Stimulated activated effector memory CD8-positive, alpha-beta T cell treated with anti-CD3 and anti-CD28 coated beads, Interleukin-12 subunit alpha, Interleukin-12 subunit beta, amount 100 ng/mL, for 72 hours (primary cell): ENCODE measurements around the gene DVL2.
A peak's percentile ranks its signal among the peaks of the same experiment; 100 is the strongest.
"Not testable (repeated sequence)": the region's sequence is repeated elsewhere in the genome, so short reads cannot be mapped to it uniquely, and the experiment has no call there.

Source experiments
- ATAC-seq: fragments of 150-1000 bp; cut with Tn5 transposase; 2 replicates; pipeline ENCODE4 v1.10.0; 2021
- DNase-seq, 2 donors: peaks; one replicate each; pipeline ENCODE4 v3.0.0; 2021 to 2022; ENCODE audit warnings: low spot score in 2 of 2
- H3K27ac Mint-ChIP-seq: one replicate; pipeline ENCODE4 v1.8.0; 2022; ENCODE audit warnings: mild to moderate bottlenecking, mixed read lengths
- H3K36me3 Mint-ChIP-seq: one replicate; pipeline ENCODE4 v1.8.0; 2022; ENCODE audit warnings: mild to moderate bottlenecking, mixed read lengths
- H3K4me1 Mint-ChIP-seq: one replicate; pipeline ENCODE4 v1.8.0; 2022; ENCODE audit warnings: mixed read lengths
- H3K4me3 Mint-ChIP-seq: one replicate; pipeline ENCODE4 v1.8.0; 2022; ENCODE audit warnings: mild to moderate bottlenecking, mixed read lengths
- H3K9me3 Mint-ChIP-seq: one replicate; pipeline ENCODE4 v1.8.0; 2022; ENCODE audit warnings: mixed read lengths

DVL2 gene

DNA sequence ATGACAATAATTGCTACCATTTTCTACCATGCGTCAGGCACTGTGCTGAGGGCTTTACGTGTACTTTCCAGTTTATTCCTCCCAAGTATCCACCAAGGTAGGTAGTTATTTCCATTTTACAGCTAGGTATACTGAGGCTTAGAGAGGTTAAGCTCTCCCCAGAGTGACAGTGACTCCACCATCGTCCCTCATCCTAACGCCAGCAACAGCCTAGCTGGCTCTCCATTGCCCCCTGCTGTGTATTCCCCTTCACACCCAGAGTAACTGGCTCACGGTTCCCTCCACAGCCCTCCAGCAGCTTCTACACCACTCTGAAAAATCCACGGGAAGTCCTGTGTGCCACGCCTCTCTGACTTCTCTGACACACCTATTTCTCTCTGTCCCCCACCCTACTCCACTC is 48.1 kb downstream of the DVL2 start:
- Mint-ChIP-seq H3K36me3 (no peaks in the 10 kb centered on the region), H3K9me3 (no peaks in the 10 kb centered on the region), H3K4me3 (no peak overlapping the region), H3K27ac (peak overlapping the region; percentile 15), H3K4me1 (peaks cover 6% of the 10 kb centered on the region)
- ATAC-seq (peak; percentile 50), DNase-seq (no peak)

DNA sequence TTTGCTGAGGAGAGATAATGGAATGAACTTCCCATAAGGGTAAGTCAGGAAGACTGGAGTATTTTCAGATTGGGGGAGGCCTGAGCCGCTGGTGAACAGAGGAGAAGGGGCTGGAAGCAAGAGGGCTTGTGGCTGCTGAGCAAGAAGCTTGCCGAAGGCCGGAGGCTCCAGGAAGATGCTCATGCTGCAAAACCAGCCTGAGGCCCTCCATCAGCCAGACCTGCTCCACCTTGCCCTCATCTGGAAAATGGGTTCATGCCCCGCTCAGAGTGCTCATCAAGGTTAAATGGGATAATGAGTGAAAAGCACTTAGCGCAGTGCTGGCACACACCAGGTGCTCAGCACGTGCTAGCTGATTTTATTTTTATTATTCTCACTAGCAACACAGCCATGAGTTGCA is 49.7 kb downstream of the DVL2 start:
- DNase-seq, result no peak
- ATAC-seq, result no peak
- Mint-ChIP-seq H3K36me3 (no peaks in the 10 kb centered on the region), H3K4me1 (peaks cover 6% of the 10 kb centered on the region), H3K9me3 (no peaks in the 10 kb centered on the region), H3K27ac (no peak overlapping the region), H3K4me3 (no peak overlapping the region)

DNA sequence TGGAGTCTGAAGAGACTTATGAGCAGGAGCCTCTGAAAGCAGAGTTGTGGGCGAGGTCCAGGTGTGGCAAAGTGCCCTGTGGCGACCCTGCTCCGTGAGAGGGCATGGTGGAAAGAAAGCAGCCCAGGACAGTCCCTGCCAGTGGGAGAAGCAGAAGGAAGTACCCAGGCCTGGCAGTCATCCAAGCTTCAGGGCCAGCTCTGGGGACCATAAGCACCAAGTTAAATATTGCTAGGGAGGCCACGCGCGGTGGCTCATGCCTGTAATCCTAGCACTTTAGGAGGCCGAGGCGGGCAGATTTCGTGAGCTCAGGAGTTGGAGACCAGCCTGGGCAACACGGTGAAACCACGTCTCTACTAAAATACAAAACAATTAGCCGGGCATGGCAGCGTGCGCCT is 50.2 kb downstream of the DVL2 start:
- H3K4me1 Mint-ChIP-seq, result peaks cover 6% of the 10 kb centered on the region
- DNase-seq (no peak), ATAC-seq (no peak)
- no peaks in the 10 kb centered on the region for H3K9me3 Mint-ChIP-seq
- H3K4me3 Mint-ChIP-seq, result no peak overlapping the region
- H3K27ac Mint-ChIP-seq, result peak overlapping the region; percentile 27
- no peaks in the 10 kb centered on the region for H3K36me3 Mint-ChIP-seq

DNA sequence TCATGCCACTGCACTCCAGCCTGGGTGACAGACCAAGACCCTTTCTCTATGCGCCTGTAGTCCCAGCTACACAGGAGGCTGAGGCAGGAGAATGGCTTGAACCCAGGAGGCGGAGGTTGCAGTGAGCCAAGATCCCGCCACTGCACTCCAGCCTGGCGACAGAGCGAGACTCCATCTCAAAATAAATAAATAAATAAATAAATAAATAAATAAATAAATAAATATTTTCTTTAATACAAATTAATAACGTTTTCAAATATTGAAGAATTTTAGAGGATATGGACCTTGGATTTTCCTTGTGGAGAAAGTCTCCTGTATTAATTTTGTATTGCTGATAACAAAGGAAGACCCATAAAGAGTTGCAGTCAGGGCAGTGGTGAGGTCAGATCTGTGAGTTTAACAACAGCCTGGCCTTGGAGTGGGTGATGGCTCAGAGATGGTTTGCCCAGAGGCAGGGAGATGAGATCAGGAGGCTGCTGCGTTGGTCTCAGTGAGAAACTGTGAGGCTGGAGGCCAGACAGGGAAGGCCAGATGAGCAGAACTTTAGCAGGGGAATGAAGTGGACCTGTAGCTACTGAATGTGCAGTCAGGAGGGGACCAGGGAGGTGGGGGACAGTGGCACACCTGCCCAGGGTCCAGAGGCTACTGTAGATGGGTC is 50.8 kb downstream of the DVL2 start:
- no peak for ATAC-seq
- H3K4me1 Mint-ChIP-seq, result peaks cover 6% of the 10 kb centered on the region
- H3K4me3 Mint-ChIP-seq, result no peak overlapping the region
- no peak for DNase-seq
- peak overlapping the region; percentile 27 for H3K27ac Mint-ChIP-seq
- H3K36me3 Mint-ChIP-seq, result no peaks in the 10 kb centered on the region
- H3K9me3 Mint-ChIP-seq, result no peaks in the 10 kb centered on the region

DNA sequence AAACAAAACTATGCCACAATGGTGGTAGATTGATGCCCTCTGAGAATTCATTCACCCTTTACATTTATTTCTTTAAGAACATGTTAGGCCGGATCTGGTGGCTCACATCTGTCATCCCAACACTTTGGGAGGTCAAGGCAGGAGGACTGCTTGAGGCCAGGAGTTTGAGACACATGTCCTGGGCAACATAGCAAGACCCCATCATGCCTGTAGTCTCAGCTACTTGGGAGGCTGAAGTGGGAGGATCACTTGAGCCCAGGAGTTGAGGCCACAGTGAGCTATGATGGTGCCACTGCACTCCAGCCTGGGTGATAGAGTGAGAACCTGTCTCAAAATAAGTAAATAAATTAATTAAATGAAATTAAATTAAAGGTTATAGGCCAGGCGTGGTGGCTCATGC is 52.2 kb downstream of the DVL2 start:
- H3K36me3 Mint-ChIP-seq, H3K4me3 Mint-ChIP-seq, DNase-seq, H3K27ac Mint-ChIP-seq, ATAC-seq, H3K9me3 Mint-ChIP-seq: not testable (repeated sequence)
- peaks cover 15% of the 10 kb centered on the region for H3K4me1 Mint-ChIP-seq

GRCh38 chr17:7179317-7180254 is 54.7 kb downstream of the DVL2 start, which contains the start of gene ASGR1:
Gene ASGR1, minus strand, starts transcription at chr17:7179370. Its CDS starts 807 bp downstream, at chr17:7178563.
- DNase-seq, result no peak
- no peak within 1 kb of the TSS for H3K27ac Mint-ChIP-seq
- H3K36me3 Mint-ChIP-seq, result no peaks in the 10 kb centered on the region
- ATAC-seq, result no peak
- H3K4me3 Mint-ChIP-seq, result peak within 1 kb of the TSS; percentile 67
- H3K9me3 Mint-ChIP-seq, result no peaks in the 10 kb centered on the region
- peaks cover 9% of the 10 kb centered on the region for H3K4me1 Mint-ChIP-seq

- Mint-ChIP-seq H3K4me3 (no peak overlapping the region), H3K36me3 (no peaks in the 10 kb centered on the region)
- no peak for ATAC-seq
These were observed 55.4 kb downstream of the DVL2 start for GRCh38 chr17:7178973-7179316.

GRCh38 chr17:7177954-7178477 is 56.3 kb downstream of the DVL2 start:
- peaks cover 9% of the 10 kb centered on the region for H3K4me1 Mint-ChIP-seq
- no peaks in the 10 kb centered on the region for H3K9me3 Mint-ChIP-seq
- DNase-seq (no peak), ATAC-seq (no peak)
- H3K36me3 Mint-ChIP-seq, result no peaks in the 10 kb centered on the region
- H3K27ac Mint-ChIP-seq, result no peak overlapping the region
- H3K4me3 Mint-ChIP-seq, result peak overlapping the region; percentile 67

More at GRCh38 chr17:7178973-7179316, 55.4 kb downstream of the DVL2 start:
- Mint-ChIP-seq H3K27ac (no peak overlapping the region), H3K4me1 (peaks cover 9% of the 10 kb centered on the region), H3K9me3 (no peaks in the 10 kb centered on the region)
- DNase-seq, result no peak

- no peak overlapping the region for H3K27ac Mint-ChIP-seq
- peak overlapping the region; percentile 67 for H3K4me3 Mint-ChIP-seq
- no peaks in the 10 kb centered on the region for H3K9me3 Mint-ChIP-seq
- DNase-seq, result peak; percentile 58 to 78
- ATAC-seq, result peak; percentile 75
- H3K36me3 Mint-ChIP-seq, result no peaks in the 10 kb centered on the region
- peaks cover 9% of the 10 kb centered on the region for H3K4me1 Mint-ChIP-seq
These were observed 56.9 kb downstream of the DVL2 start for GRCh38 chr17:7177191-7177953.

- DNase-seq (no peak), ATAC-seq (no peak)
- no peak overlapping the region for H3K4me3 Mint-ChIP-seq
- no peaks in the 10 kb centered on the region for H3K36me3 Mint-ChIP-seq
- no peak overlapping the region for H3K27ac Mint-ChIP-seq
- no peaks in the 10 kb centered on the region for H3K9me3 Mint-ChIP-seq
- H3K4me1 Mint-ChIP-seq, result peaks cover 9% of the 10 kb centered on the region
These were observed 57.5 kb downstream of the DVL2 start for GRCh38 chr17:7176841-7177190.

DNA sequence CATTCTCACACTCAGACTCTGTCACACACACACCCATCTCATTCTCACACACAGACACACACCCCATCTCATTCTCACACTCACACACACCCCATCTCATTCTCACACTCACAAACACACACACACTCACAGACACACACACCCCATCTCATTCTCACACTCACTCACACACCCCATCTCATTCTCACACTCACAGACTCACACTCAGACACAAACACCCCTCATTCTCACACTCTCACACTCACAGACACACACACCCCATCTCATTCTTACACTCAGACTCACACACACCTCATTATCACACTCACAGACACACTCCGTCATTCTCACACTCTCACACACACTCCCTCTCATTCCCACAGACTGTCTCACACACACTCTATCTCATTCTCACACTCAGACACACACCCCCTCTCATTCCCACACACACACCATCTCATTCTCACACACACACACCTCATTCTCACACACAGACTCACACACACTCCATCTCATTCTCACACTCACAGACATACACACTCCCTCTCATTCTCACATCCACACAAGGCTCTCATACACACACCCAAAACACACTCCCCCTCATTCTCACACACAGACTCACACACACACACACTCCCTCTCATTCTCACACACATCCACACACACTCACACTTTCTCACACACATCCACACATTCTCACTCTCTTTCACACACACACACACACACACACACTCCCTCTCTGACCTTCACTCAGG is 58.0 kb downstream of the DVL2 start:
- no peak overlapping the region for H3K4me3 Mint-ChIP-seq
- no peaks in the 10 kb centered on the region for H3K9me3 Mint-ChIP-seq
- DNase-seq (no peak), ATAC-seq (no peak)
- H3K4me1 Mint-ChIP-seq, result peaks cover 9% of the 10 kb centered on the region
- no peaks in the 10 kb centered on the region for H3K36me3 Mint-ChIP-seq
- no peak overlapping the region for H3K27ac Mint-ChIP-seq
